B cell (primary cell): ENCODE data around the gene TNFRSF12A. TPM values are rescaled to one million over a fixed set of nuclear protein-coding genes. Genes with fewer than 3 reads are reported as not detected.
A peak's percentile ranks its signal among the peaks of the same experiment; 100 is the strongest.
"Not testable (repeated sequence)": the region's sequence is repeated elsewhere in the genome, so short reads cannot be mapped to it uniquely, and the experiment has no call there.

Source experiments
- ATAC-seq: fragments of 200-7000 bp; cut with Tn5 transposase; one replicate; pipeline ENCODE4 v1.10.0; 2021; ENCODE audit warnings: low read depth, mild to moderate bottlenecking, moderate number of reproducible peaks, moderate library complexity
- CTCF ChIA-PET: fragments of 350-600 bp; sonication (Branson Sonifier 250); formaldehyde crosslinking; loops from one replicate; lab custom pipeline; 2021; ENCODE audit warnings: antibody characterized with exemption, inconsistent platforms; lab: Charles Lee
- POLR2A ChIA-PET: fragments of 350-600 bp; sonication (Branson Sonifier 250); formaldehyde crosslinking; loops from one replicate; lab custom pipeline; 2021; ENCODE audit warnings: antibody characterized with exemption; lab: Charles Lee
- DNase-seq: peaks from one replicate; pipeline ENCODE4 v3.0.0; 2013
- H2AFZ ChIP-seq: 2 replicates; pipeline ENCODE4 v1.6.1; 2012; ENCODE audit warnings: mild to moderate bottlenecking, low read depth, low read length; ENCODE audit not compliant: insufficient read depth, poor library complexity, severe bottlenecking
- H3K27ac ChIP-seq, 2 donors: 1 replicate in 1 of 2; 2 replicates in 1 of 2; pipeline ENCODE4 v1.5.1; 2012 to 2013; ENCODE audit warnings: low read length in 2 of 2, mild to moderate bottlenecking in 2 of 2, moderate library complexity in 1 of 2
- H3K27me3 ChIP-seq, 4 experiments: fragments of 200-600 bp in 1 of 4; sonication (generic) in 1 of 4; replicated peaks in 1 of 4; 1 replicate in 2 of 4; 2 replicates in 2 of 4; pipeline versions ENCODE4 v1.6.1 to v1.7.0; 2013 to 2016; ENCODE audit warnings: low read length in 3 of 4, mild to moderate bottlenecking in 2 of 4, mixed read lengths in 1 of 4, moderate library complexity in 1 of 4; ENCODE audit not compliant: insufficient read depth in 4 of 4, control insufficient read depth in 3 of 4; ENCODE audit errors: control extremely low read depth in 1 of 4
- H3K36me3 ChIP-seq, 2 experiments: replicated peaks in 1 of 2; 1 replicate in 1 of 2; 2 replicates in 1 of 2; pipeline versions ENCODE4 v1.6.1 to v1.7.1; 2013; ENCODE audit warnings: low read length in 1 of 2; ENCODE audit not compliant: insufficient read depth in 2 of 2, control insufficient read depth in 1 of 2; ENCODE audit errors: control extremely low read depth in 1 of 2, extremely low read depth in 1 of 2
- H3K4me1 ChIP-seq, 2 donors: fragments of 200-600 bp in 1 of 2; sonication (generic) in 1 of 2; 1 replicate in 1 of 2; 2 replicates in 1 of 2; pipeline versions ENCODE4 v1.5.1 to v1.6.1; 2013 to 2017; ENCODE audit warnings: low read length in 2 of 2; ENCODE audit not compliant: control insufficient read depth in 2 of 2, insufficient read depth in 2 of 2
- H3K4me2 ChIP-seq: replicated peaks from 2 replicates; pipeline ENCODE3; 2012; ENCODE audit warnings: mild to moderate bottlenecking, low read depth, low read length; ENCODE audit not compliant: poor library complexity, severe bottlenecking
- H3K4me3 ChIP-seq, 5 experiments: fragments of 200-600 bp in 1 of 5; sonication (generic) in 1 of 5; 1 replicate in 3 of 5; 2 replicates in 2 of 5; pipeline versions ENCODE4 v1.5.1 to v1.7.0; 2011 to 2016; ENCODE audit warnings: low read length in 4 of 5, mild to moderate bottlenecking in 4 of 5, low read depth in 2 of 5, control low read depth in 1 of 5, moderate library complexity in 1 of 5; ENCODE audit not compliant: insufficient read depth in 1 of 5; ENCODE audit errors: control extremely low read depth in 1 of 5, extremely low read depth in 1 of 5
- H3K79me2 ChIP-seq: fragments of 200-600 bp; sonication (generic); one replicate; pipeline ENCODE4 v1.6.0; 2016; ENCODE audit warnings: low read length; ENCODE audit not compliant: control insufficient read depth, insufficient read depth
- H3K9ac ChIP-seq: fragments of 200-600 bp; sonication (generic); 2 replicates; pipeline ENCODE4 v1.6.1; 2017; ENCODE audit warnings: mild to moderate bottlenecking, low read length, moderate library complexity
- H3K9me3 ChIP-seq, 3 donors: one replicate each; pipeline versions ENCODE4 v1.6.1 to v1.7.1; 2013; ENCODE audit warnings: low read length in 2 of 3; ENCODE audit not compliant: control insufficient read depth in 2 of 3, insufficient read depth in 1 of 3; ENCODE audit errors: control extremely low read depth in 1 of 3
- H4K20me1 ChIP-seq: 2 replicates; pipeline ENCODE4 v1.6.0; 2012; ENCODE audit warnings: mild to moderate bottlenecking, low read length; ENCODE audit not compliant: insufficient read depth, control insufficient read depth, poor library complexity, severe bottlenecking
- H3K27ac Mint-ChIP-seq: one replicate; pipeline ENCODE4 v1.8.0; 2021; ENCODE audit warnings: mixed read lengths
- H3K27me3 Mint-ChIP-seq: one replicate; pipeline ENCODE4 v1.8.0; 2021; ENCODE audit warnings: mixed read lengths
- H3K4me1 Mint-ChIP-seq: one replicate; pipeline ENCODE4 v1.8.0; 2021; ENCODE audit warnings: mixed read lengths
- H3K4me3 Mint-ChIP-seq: one replicate; pipeline ENCODE4 v1.8.0; 2021; ENCODE audit warnings: mixed read lengths
- H3K9me3 Mint-ChIP-seq: one replicate; pipeline ENCODE4 v1.8.0; 2022; ENCODE audit warnings: mixed read lengths; ENCODE audit not compliant: insufficient read depth
- CTCF ChIP-seq: fragments of 200-600 bp; IDR thresholded peaks from one replicate; pipeline ENCODE4 v1.8.0; 2022; ENCODE audit warnings: antibody characterized with exemption, mild to moderate bottlenecking
- EZH2 ChIP-seq: IDR thresholded peaks from 2 replicates; pipeline ENCODE4 v1.6.1; 2012; ENCODE audit warnings: borderline replicate concordance, low read depth, mild to moderate bottlenecking, moderate library complexity, low read length; ENCODE audit not compliant: insufficient read depth, poor library complexity, severe bottlenecking
- WGBS: methylation state at CpG from one replicate; pipeline ENCODE4 v1.1.5; 2013; ENCODE audit warnings: missing lambda C conversion rate; ENCODE audit not compliant: insufficient coverage; 5-methylcytosine and 5-hydroxymethylcytosine counted together
- intact Hi-C: fragments of 100-400 bp; cut with micrococcal nuclease; formaldehyde crosslinking; loops from one replicate; pipeline ENCODE4 v1.10.0; 2022
- polyA plus RNA-seq: library from polyadenylated mRNA; depleted of rRNA; stranded (reverse); fragments of >200 nt; gene quantifications from 2 replicates; pipeline ENCODE4 v1.2.3, GENCODE V29; 2012
- total RNA-seq, 2 donors: library from RNA; stranded (reverse); fragments of 120-200 nt in 1 of 2; gene quantifications; 1 replicate in 1 of 2; 2 replicates in 1 of 2; pipeline versions ENCODE4 v1.2.3 to v1.2.4, GENCODE V29; 2013 to 2022

TNFRSF12A gene
- total and polyA plus RNA-seq, 2 donors (not counting 1 experiment from before 2014, with no cell fraction given) = 0.61 to 1.3 TPM

GRCh38 chr16:3051009-3051408, 30.8 kb downstream of the TNFRSF12A start:
- CTCF ChIA-PET = interaction anchor here (0.6 to 1.4 kb wide), 3 partner anchors 23 to 609 kb away, joined by 3 to 6 read pairs (median 3); no protein-coding TSS in a partner anchor
- H3K4me3 ChIP-seq = peak overlapping the region in 1 of 5 experiments; percentile 34
- intact Hi-C loops = no loop called here
- no peak overlapping the region for H3K4me3 Mint-ChIP-seq
- no peaks in the 10 kb centered on the region for H4K20me1 ChIP-seq
- H3K4me2 ChIP-seq = no peak overlapping the region
- H3K79me2 ChIP-seq = no peaks in the 10 kb centered on the region
- no peaks in the 10 kb centered on the region for H3K9me3 Mint-ChIP-seq
- H3K27ac Mint-ChIP-seq = no peak overlapping the region
- POLR2A ChIA-PET = no interaction called here
- DNase-seq = no peak
- peaks cover 0 to 36% (median 18%) of the 10 kb centered on the region in 4 experiments for H3K27me3 ChIP-seq
- H2AFZ ChIP-seq = no peak overlapping the region
- H3K4me1 Mint-ChIP-seq = peaks cover 19% of the 10 kb centered on the region
- no peak overlapping the region for H3K27ac ChIP-seq
- 0% methylated on average over 1 of the region's 4 CpGs for WGBS
- TF ChIP-seq CTCF = no peak
- no peak for TF ChIP-seq EZH2
- no peaks in the 10 kb centered on the region for H3K36me3 ChIP-seq
- H3K27me3 Mint-ChIP-seq = peaks cover 11% of the 10 kb centered on the region
- peaks cover 19% of the 10 kb centered on the region in 2 donors for H3K4me1 ChIP-seq
- no peak overlapping the region for H3K9ac ChIP-seq
- no peak for ATAC-seq
- H3K9me3 ChIP-seq = peaks cover 0 to 8% (median 0%) of the 10 kb centered on the region in 3 donors

GRCh38 chr16:3051494-3051893, 31.3 kb downstream of the TNFRSF12A start:
- Mint-ChIP-seq H3K9me3 (no peaks in the 10 kb centered on the region), H3K27ac (no peak overlapping the region), H3K27me3 (peaks cover 11% of the 10 kb centered on the region), H3K4me1 (peaks cover 19% of the 10 kb centered on the region), H3K4me3 (no peak overlapping the region)
- DNase-seq (no peak), ATAC-seq (no peak)
- Histone ChIP-seq H4K20me1 (no peaks in the 10 kb centered on the region), H3K36me3 (no peaks in the 10 kb centered on the region), H3K9ac (no peak overlapping the region), H3K9me3 (peaks cover 0 to 8% (median 0%) of the 10 kb centered on the region in 3 donors), H3K4me3 (peak overlapping the region in 1 of 5 experiments; percentile 34), H3K4me1 (peaks cover 15 to 16% of the 10 kb centered on the region in 2 donors), H3K27me3 (peaks cover 0 to 32% (median 16%) of the 10 kb centered on the region in 4 experiments), H3K27ac (no peak overlapping the region), H3K79me2 (no peaks in the 10 kb centered on the region), H2AFZ (no peak overlapping the region), H3K4me2 (no peak overlapping the region)
- intact Hi-C loops = no loop called here
- 66% methylated on average over 5 of the region's 9 CpGs for WGBS
- POLR2A ChIA-PET = no interaction called here
- CTCF ChIA-PET = interaction anchor here (1.0 kb wide), 1 partner anchor 78 kb away, joined by 6 read pairs; no protein-coding TSS in a partner anchor
- no peak for TF ChIP-seq CTCF
- TF ChIP-seq EZH2 = no peak

- 33% methylated on average over 1 of the region's 12 CpGs for WGBS
- DNase-seq, H3K9me3 ChIP-seq, intact Hi-C loops, H3K27ac ChIP-seq, H2AFZ ChIP-seq, H4K20me1 ChIP-seq, POLR2A ChIA-PET, H3K4me2 ChIP-seq, H3K4me1 ChIP-seq, H3K27ac Mint-ChIP-seq, H3K9ac ChIP-seq, H3K4me3 Mint-ChIP-seq, CTCF ChIA-PET, H3K4me3 ChIP-seq, ATAC-seq, H3K36me3 ChIP-seq, H3K9me3 Mint-ChIP-seq, H3K79me2 ChIP-seq: not testable (repeated sequence)
- H3K27me3 ChIP-seq = peaks cover 0 to 20% (median 8%) of the 10 kb centered on the region in 4 experiments
- peaks cover 11% of the 10 kb centered on the region for H3K27me3 Mint-ChIP-seq
- peaks cover 17% of the 10 kb centered on the region for H3K4me1 Mint-ChIP-seq
Measured at GRCh38 chr16:3052571-3053329, 32.6 kb downstream of the TNFRSF12A start.
